ENCODE measurements around the gene MED12L.
A peak's percentile ranks its signal among the peaks of the same experiment; 100 is the strongest.

Gene MED12L

DNA sequence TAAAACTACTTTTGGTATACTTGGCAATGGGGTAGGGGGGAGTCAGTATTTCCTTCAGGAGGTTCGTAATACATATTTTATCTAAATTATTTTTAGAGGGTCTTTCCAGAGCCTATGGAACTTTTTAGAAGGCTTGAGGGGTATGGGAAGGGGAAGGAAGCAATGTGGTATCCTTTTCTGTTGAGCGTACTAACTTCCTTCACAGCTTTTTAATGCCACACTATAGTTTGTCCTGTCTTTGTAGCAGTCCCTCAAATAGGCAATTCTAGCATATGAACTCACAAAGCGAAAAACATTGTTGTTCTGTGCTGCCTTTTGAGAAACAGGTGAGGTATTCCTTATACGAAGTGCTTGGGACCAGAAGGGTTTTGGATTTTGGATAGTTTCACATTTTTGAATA is 266.2 kb downstream of the MED12L start:
- H3K9me3 Mint-ChIP-seq = no peaks in the 10 kb centered on the region
- H3K36me3 Mint-ChIP-seq (ENCODE audit: low read depth) = no peaks in the 10 kb centered on the region
- TF ChIP-seq, protein P1, sequence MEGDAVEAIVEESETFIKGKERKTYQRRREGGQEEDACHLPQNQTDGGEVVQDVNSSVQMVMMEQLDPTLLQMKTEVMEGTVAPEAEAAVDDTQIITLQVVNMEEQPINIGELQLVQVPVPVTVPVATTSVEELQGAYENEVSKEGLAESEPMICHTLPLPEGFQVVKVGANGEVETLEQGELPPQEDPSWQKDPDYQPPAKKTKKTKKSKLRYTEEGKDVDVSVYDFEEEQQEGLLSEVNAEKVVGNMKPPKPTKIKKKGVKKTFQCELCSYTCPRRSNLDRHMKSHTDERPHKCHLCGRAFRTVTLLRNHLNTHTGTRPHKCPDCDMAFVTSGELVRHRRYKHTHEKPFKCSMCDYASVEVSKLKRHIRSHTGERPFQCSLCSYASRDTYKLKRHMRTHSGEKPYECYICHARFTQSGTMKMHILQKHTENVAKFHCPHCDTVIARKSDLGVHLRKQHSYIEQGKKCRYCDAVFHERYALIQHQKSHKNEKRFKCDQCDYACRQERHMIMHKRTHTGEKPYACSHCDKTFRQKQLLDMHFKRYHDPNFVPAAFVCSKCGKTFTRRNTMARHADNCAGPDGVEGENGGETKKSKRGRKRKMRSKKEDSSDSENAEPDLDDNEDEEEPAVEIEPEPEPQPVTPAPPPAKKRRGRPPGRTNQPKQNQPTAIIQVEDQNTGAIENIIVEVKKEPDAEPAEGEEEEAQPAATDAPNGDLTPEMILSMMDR (IDR thresholded peaks at IDR 0.05; ENCODE audit: unreplicated experiment in 3 of 3) = no peak
- H3K27ac Mint-ChIP-seq = no peak overlapping the region
- H3K4me1 Mint-ChIP-seq = no peaks in the 10 kb centered on the region
- no peaks in the 10 kb centered on the region for H3K27me3 Mint-ChIP-seq (ENCODE audit: low read depth)
- no peak overlapping the region for H3K4me3 Mint-ChIP-seq

DNA sequence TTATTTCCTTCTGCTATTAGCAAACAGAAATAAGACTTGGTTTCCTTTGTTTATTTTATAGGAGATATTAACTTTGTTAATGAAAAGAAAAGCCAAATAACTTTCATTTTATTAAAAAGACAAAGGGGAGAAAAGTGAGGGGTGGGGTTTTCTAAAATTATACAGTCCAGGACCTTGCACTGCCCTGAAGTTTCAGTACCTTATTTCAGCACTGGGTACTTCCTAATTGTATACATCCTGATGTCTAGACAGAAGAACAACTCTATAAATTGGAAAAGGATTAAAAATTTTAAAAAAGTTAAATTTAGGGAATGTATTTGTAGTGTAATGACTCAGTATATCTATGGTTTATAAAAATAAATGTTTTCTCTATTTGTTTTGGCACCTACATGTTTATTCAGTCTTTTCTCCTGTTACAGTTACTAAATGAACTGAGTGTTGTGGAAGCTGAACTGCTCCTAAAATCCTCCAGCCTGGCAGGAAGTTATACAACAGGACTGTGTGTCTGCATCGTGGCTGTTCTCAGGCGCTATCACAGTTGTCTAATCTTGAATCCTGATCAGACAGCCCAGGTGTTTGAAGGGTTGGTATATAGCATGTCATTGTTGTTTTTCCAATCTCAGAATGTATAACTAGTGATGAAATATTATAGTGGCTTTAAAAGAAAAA is 271.5 kb downstream of the MED12L start:
- Mint-ChIP-seq H3K4me1 (no peaks in the 10 kb centered on the region), H3K4me3 (no peak overlapping the region), H3K36me3 (ENCODE audit: low read depth) (no peaks in the 10 kb centered on the region), H3K9me3 (no peaks in the 10 kb centered on the region), H3K27ac (no peak overlapping the region), H3K27me3 (ENCODE audit: low read depth) (no peaks in the 10 kb centered on the region)
- TF ChIP-seq, protein P1 (IDR thresholded peaks at IDR 0.05; ENCODE audit: unreplicated experiment in 3 of 3) = no peak

DNA sequence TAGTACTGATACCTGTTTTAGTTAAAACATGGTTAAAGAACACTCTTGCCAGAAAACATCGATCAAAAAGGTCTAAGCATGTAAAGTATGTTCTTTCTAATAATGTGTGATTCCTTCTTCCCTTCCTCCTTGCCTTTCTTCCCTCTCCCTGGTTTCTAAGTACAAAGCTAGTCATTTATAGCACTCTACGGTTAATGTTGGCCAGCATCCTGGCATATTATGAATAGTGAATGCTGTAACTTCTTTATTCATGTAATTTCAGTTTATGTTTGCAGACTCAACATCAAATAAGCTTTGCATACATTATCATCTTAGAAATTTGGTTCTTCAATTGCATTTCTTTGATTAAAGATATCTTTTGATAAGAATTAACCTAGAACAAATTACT is 272.0 kb downstream of the MED12L start:
- Mint-ChIP-seq H3K27ac (no peak overlapping the region), H3K4me3 (no peak overlapping the region), H3K36me3 (ENCODE audit: low read depth) (peaks cover 5% of the 10 kb centered on the region), H3K27me3 (ENCODE audit: low read depth) (no peaks in the 10 kb centered on the region), H3K4me1 (no peaks in the 10 kb centered on the region), H3K9me3 (no peaks in the 10 kb centered on the region)
- TF ChIP-seq, protein P1 (IDR thresholded peaks at IDR 0.05; ENCODE audit: unreplicated experiment in 3 of 3) = no peak

DNA sequence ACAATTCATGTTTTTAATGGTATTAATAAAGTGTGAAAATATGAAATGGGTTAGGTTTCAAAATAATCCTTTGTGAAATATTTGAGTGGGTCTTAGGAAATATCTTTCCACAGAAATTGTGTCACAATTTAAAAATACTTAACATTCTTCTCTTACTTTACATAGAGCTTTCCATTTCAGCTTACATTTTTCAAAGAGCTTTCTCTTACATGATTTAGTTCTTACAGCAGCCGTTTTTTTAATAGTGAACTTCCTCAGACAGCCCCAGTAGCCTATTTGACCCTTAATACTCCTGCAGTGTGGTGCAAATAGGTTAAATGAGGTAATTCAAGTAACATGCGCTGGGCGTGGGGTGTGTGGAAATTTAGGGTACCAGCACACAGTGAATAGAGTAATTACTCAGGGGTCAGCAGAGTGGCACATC is 277.3 kb downstream of the MED12L start:
- H3K27ac Mint-ChIP-seq = no peak overlapping the region
- H3K4me3 Mint-ChIP-seq = no peak overlapping the region
- H3K36me3 Mint-ChIP-seq (ENCODE audit: low read depth) = peaks cover 5% of the 10 kb centered on the region
- TF ChIP-seq, protein P1 (IDR thresholded peaks at IDR 0.05; ENCODE audit: unreplicated experiment in 3 of 3) = no peak
- H3K27me3 Mint-ChIP-seq (ENCODE audit: low read depth) = no peaks in the 10 kb centered on the region
- no peaks in the 10 kb centered on the region for H3K9me3 Mint-ChIP-seq
- H3K4me1 Mint-ChIP-seq = no peaks in the 10 kb centered on the region

DNA sequence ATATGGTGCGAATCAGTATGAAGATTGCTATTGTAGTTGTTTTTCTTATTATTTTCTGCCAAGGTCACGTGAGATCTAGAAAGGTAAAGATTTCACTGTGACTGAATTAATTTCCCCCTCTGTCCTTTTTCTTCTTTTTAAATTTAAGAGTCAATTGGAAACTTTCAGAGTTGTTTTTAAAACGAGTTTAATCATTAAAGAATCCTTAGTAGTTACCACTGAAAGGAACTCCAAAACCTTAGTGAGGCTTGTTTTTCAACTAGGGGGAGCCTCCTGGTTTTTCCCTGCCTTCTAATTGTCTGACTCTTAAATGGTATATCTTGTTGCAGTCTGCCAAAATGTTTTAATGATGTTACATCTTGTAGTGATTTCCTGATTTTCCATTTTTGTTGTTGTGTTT is 281.5 kb downstream of the MED12L start:
- Mint-ChIP-seq H3K4me3 (no peak overlapping the region), H3K27ac (peak overlapping the region; percentile 6 to 55 (median 52)), H3K4me1 (no peaks in the 10 kb centered on the region), H3K27me3 (ENCODE audit: low read depth) (no peaks in the 10 kb centered on the region), H3K9me3 (no peaks in the 10 kb centered on the region), H3K36me3 (ENCODE audit: low read depth) (peaks cover 5% of the 10 kb centered on the region)
- TF ChIP-seq, protein P1 (IDR thresholded peaks at IDR 0.05; ENCODE audit: unreplicated experiment in 3 of 3) = no peak

DNA sequence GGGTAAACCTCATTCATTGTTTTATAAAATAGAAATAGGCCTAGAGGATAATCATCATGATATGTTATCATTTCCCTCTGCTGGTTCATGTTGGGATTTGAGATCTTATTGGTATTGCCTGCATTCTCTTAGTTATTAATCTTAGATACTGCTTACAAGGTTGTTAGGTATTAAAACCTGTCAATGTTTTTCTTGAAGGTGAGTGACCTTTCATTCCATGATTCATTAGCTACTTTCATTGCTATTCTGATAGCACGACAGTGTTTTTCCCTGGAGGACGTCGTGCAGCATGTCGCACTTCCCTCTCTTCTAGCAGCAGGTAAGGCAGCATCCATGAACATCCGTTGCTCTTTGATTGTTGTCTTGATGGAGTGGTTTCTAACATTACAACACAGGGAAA is 282.0 kb downstream of the MED12L start:
- Mint-ChIP-seq H3K4me3 (no peak overlapping the region), H3K27me3 (ENCODE audit: low read depth) (no peaks in the 10 kb centered on the region), H3K4me1 (no peaks in the 10 kb centered on the region), H3K9me3 (no peaks in the 10 kb centered on the region), H3K36me3 (ENCODE audit: low read depth) (peaks cover under 1% of the 10 kb centered on the region), H3K27ac (peak overlapping the region; percentile 6 to 55 (median 52))
- TF ChIP-seq, protein P1 (IDR thresholded peaks at IDR 0.05; ENCODE audit: unreplicated experiment in 3 of 3) = no peak

Data from nephron (organoid).